DMS153 (cell line): Measurements from ENCODE around the gene WNK4.
"Not testable (repeated sequence)": the region's sequence is repeated elsewhere in the genome, so short reads cannot be mapped to it uniquely, and the experiment has no call there.

Source experiments
- DNase-seq: peaks from one replicate; lab custom pipeline; 2025; lab: John Stamatoyannopoulos, UW

The WNK4 gene

DNA sequence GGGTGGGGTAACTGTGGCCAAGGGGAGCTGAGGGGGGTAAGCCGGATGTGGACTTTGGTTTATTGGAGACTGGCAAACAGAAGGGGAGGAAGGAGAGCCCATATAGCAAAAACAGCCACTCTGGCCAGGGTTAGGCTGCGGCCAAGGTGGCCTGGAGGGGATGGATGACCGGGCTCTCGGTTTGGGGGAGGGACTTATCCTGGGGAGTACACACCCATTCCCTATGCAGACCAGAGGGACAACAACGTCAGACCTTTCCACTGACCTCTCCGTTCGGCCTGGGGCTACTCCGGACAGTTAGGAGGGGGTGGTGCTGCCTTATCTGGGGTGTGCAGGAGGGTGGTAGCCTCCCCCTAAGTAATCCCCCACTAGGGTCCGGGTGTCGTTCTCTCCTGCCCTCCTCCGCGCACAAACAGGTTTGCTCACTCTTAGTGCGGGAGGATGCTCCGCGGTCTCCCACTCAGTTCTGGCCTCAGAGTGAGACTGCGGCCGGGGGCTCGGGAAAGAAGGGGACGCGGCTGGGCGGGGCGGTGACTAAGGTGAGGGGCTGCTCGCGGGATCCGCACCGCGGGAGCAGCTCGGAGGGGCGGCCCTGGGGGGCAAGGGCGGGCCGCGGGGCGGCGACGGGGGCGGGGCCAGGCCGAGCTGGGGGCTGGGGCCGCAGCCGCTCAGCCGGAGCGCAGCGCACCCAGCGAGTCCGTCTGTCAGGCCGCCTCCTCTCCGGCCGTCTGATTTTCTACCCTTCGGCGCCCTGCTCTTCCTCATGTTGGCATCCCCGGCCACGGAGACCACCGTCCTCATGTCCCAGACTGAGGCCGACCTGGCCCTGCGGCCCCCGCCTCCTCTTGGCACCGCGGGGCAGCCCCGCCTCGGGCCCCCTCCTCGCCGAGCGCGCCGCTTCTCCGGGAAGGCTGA, at the start of gene WNK4:
Gene WNK4 (plus strand): TSS at position 675 of the 915 bp plus-strand sequence. CDS start 89 bp downstream, at position 764.
- no peak for DNase-seq

DNA sequence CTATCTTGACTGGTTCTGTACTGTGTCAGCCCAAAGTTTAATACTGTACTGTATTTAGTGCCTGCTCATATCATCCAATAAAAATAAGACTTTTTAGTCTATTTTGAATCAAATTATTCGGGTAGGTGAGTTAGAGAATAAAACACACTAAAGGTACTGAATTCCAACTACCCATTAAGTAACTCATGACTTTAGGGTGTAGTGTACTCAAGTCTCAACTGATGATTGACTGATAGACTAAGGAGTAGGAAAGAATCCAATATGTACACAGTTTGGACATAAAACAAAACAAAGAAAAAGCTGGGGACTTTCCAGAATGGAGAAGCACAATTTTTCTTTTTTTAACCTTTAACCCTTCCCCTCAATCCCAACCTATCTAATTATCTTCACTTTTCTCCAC, 39.7 kb upstream of the WNK4 start:
- no peak for DNase-seq

DNA sequence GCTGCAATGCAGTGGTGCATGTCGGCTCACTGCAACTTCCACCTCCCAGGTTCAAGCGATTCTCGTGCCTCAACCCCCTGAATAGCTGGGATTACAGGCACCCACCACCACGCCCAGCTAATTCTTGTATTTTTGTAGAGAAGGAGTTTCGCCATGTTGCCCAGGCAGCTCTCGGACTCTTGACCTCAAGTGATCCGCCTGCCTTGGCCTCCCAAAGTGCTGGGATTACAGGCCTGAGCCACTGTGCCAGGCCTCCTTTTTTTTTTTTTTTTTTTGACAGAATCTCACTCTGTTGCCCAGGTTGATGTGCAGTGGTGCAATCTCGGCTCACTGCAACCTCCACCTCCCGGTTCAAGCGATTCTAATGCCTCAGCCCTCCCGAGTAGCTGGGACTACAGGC, 37.5 kb upstream of the WNK4 start:
- not testable (repeated sequence) for DNase-seq

- DNase-seq, result no peak
Measured at GRCh38 chr17:42743595-42744282, 36.7 kb upstream of the WNK4 start.

GRCh38 chr17:42744283-42744805, 36.1 kb upstream of the WNK4 start:
- DNase-seq, result peak; percentile 67

GRCh38 chr17:42744806-42745617, 35.4 kb upstream of the WNK4 start, which contains the start of gene EZH1:
Gene EZH1, minus strand, starts transcription at chr17:42745040. Its CDS starts 16,099 bp downstream, at chr17:42728941.
- DNase-seq, result peak; percentile 91

GRCh38 chr17:42748202-42748907, 32.1 kb upstream of the WNK4 start:
- no peak for DNase-seq

DNA sequence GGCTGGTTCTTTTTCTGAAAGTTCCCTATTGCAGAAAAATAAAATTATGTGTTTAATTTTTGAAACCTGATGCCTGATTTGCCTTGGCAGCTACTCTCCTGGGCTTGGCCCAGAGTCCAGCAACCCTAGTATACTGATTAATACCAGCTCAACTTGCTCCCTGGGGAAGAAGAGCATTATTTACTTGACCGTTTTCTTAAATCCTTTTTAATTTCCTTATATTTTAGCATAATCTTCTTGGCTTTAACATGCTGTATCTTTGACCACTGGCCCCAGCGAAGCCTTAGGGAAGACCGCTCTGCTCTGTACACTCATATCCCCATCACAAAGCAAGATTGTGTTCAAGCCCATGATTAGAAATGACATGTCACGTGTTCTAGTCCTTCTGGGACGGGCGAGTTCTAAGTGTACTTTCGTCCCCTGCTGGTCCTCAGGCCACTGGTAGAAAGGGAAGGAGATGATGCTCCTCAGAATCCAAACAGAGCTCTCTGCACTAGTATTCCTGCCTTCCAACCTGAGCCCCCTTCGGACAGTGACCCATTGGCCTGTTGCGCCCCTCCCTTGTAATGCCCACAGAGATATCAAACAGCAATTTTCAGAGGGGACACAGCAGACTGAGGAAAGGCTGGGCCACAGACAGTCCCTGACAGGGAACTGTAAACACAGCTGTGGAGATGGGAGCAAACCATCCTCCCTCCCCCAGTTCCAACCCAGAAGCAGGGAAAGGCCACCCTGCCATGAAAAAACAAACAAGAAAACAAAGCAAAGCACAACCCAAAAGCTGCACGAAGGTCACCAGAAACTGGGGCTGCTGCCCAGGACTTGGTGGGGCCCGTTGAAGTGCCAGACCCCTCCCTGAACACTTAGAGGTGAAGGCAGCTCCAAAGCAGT, 31.3 kb upstream of the WNK4 start:
- DNase-seq, result no peak

DNA sequence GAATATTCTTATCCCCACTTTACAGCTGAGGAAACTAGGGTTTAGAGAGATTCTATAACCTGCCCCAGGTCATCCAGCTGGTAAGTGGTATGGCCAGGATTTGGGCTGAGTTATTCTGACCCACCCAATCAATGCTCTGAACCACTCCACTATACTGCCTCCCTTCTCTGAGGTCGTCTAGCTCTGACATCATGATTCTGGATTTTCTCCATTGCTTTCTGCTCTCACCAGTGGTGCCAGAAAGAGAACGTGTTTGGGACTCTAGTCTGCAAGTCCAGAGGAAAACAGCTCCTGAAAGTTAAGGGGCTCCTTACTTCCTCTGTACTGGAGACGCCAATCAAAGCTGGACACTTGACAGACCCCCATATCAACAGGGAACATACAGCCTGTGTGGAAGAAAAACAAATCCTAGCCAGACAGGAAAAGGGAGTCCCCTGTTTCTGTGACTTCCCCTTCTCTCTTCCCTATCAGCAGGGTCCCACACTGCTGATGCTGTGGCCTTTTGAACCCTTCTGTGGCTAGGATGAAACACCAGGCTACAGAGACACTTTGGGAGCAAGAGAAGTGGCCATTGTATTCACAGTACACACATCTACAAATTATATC, 29.6 kb upstream of the WNK4 start:
- DNase-seq, result no peak

DNA sequence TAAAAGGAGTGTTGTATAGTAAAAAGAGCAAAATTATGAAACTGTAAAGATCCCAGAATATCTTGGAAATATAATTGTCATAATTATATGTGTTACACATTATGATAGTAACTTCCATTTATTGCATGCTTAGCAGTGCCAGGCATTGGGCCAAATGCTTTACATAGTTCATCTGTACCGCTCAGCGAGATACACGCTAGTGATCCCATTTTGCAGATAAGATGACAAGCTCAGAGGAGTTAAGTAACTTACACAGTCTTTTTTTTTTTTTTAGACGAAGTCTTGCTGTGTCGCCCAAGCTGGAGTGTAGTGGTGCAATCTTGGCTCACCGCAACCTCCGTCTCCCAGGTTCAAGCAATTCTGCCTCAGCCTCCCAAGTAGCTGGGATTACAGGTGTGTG, 28.8 kb upstream of the WNK4 start:
- no peak for DNase-seq

DNA sequence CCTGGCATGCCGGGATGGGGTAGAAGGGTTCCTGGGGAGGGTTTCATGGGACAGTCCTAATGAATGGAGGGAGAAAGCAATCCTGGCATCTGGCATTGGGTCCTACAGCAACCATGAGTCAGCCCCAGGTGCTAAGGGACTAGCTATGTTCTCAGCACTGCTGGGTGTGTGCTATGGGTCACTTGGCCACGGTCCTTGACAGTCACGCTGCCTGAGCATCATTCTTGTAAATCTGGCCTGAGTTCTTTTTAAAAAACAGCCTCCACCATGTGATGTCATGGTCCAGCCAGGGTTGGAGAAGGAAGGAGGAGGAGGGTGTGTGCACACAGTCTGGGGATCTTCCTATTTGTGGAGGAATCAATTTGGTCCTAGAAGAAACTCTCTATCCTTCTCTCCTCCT, 25.6 kb upstream of the WNK4 start:
- DNase-seq, result no peak

DNA sequence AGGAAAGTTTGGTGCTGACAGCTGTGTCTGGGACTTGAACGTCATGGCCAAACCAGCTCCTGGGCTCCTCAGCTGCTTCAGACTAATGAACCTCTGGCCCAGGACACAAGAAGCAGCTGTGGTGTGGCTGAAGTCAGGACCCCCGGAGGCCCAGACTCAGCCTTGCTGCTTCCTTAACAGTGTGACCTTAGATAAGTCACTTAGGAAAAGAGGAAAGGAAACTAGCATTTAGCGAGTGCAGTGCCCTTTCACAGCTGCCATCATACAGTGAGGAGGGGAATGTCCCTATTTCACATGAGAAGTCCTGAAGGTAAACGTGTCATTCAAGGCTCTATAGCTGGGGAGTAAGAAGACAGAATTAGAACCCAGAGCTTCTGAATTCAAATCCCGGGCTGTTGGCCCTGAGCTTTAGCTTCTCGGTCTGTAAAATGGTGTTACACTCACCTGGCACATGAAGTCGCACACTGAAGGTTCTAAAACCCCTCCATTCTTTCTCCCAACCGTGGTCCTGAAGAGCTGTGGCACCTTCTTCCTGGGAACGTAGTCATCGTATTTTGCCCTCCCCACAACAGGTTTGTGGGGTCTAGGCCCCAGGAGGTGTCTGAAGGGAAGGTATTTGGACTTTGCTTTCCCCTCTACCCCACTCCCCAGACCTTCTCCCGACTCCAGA, 20.3 kb upstream of the WNK4 start:
- no peak for DNase-seq

- DNase-seq, result peak; percentile 12
Measured at GRCh38 chr17:42760652-42761581, 19.5 kb upstream of the WNK4 start, which contains the start of gene RAMP2. Gene RAMP2, plus strand, starts transcription at chr17:42761227. Its CDS starts 35 bp downstream, at chr17:42761262.

DNA sequence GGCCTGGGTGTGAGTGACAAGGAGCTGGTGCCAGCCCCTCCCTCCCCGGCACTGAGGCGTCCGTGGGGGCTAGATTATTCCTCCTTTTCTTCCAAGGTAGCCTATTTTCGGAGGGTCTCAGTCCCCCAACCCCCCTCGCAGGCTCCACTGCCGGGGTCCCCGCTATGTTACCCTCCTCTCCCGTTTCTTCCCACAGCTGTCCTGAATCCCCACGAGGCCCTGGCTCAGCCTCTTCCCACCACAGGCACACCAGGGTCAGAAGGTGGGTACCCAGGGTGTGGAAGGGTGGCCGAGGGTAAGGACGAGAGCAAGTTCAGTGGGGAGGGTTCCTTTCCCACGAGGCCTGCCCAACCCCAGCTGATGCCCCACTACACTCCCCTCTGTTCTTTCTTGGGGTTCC, 18.8 kb upstream of the WNK4 start:
- DNase-seq, result no peak

DNA sequence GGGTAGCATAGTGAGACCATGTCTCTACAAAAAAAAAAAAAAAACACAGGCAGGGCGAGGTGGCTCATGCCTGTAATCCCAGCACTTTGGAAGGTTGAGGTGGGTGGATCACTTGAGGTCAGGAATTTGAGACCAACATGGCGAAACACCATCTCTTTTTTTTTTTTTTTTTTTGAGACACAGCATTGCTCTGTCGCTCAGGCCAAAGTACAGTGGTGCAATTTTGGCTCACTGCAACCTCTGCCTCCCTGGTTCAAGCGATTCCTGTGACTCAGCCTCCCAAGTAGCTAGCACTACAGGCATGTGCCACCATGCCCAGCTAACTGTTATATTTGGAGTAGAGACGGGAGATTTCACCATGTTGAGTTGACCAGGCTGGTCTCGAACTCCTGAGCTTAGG, 14.3 kb upstream of the WNK4 start:
- DNase-seq, result no peak

DNA sequence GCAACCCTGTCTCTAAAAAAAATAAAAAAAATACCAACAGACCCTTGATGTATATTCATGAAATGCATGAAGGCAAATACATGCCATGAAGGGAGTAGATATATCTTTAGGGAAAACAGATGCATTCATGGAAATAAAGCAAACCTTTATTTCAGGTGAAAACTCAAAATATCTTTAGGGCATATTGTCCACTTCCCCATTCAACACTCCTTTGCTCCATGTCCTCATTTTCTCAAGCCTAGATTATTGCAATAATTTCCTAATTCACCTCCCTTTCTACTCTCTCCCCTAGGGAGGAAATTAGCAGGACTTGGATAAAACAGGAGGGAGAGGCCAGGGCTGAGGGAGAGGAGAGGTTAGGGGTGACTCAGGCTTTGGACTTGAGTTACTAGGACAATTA, 12.9 kb upstream of the WNK4 start:
- no peak for DNase-seq

- DNase-seq, result not testable (repeated sequence)
Measured at GRCh38 chr17:42768006-42768405, 12.4 kb upstream of the WNK4 start.

GRCh38 chr17:42769964-42770363, 10.4 kb upstream of the WNK4 start:
- not testable (repeated sequence) for DNase-seq
